GM12864 (cell line): Measurements from ENCODE around the gene DUSP5.

ENCODE experiments used
- DNase-seq: peaks from one replicate; pipeline ENCODE4 v3.0.0-alpha.2; 2011; ENCODE audit warnings: low read depth
- H3K4me3 ChIP-seq: 2 replicates; pipeline ENCODE4 v1.5.1; 2011; ENCODE audit warnings: mild to moderate bottlenecking, low read depth, low read length, control low read depth
- CTCF ChIP-seq: IDR thresholded peaks from 2 replicates; pipeline ENCODE4 v1.5.1; 2011; ENCODE audit warnings: low read depth, mild to moderate bottlenecking, moderate library complexity, low read length, control low read depth, inconsistent platforms; ENCODE audit errors: missing control alignments

DUSP5 gene

DNA sequence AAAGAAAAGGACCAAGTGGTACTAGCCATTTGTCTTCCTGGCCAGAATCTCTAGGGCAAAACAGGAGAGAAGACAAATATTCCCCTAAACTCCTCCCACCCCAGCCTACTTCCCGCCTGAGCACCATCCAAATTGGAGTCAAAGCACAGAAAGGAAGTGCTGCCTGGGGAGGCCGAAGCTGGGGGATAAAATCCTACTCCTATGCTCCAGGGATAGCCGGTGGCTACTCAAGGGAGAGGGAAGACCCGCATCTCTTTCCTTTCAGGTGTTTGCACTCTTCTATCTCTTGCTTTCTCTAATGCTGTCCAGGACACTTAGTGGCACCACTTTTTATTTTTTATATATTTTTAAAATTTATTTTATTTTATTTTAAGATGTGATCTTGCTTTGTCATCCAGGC lies 7.1 kb upstream of the DUSP5 start:
- no peak for TF ChIP-seq CTCF
- no peak for DNase-seq
- H3K4me3 ChIP-seq: no peak overlapping the region

- no peak for DNase-seq
- H3K4me3 ChIP-seq: no peak overlapping the region
- no peak for TF ChIP-seq CTCF
Observed at GRCh38 chr10:110491346-110491745, 6.4 kb upstream of the DUSP5 start.

- no peak for DNase-seq
- H3K4me3 ChIP-seq: no peak overlapping the region
- no peak for TF ChIP-seq CTCF
Observed at GRCh38 chr10:110492069-110492822, 5.5 kb upstream of the DUSP5 start.

GRCh38 chr10:110493832-110494426 lies 3.8 kb upstream of the DUSP5 start:
- no peak for TF ChIP-seq CTCF
- no peak for DNase-seq
- H3K4me3 ChIP-seq: no peak overlapping the region

DNA sequence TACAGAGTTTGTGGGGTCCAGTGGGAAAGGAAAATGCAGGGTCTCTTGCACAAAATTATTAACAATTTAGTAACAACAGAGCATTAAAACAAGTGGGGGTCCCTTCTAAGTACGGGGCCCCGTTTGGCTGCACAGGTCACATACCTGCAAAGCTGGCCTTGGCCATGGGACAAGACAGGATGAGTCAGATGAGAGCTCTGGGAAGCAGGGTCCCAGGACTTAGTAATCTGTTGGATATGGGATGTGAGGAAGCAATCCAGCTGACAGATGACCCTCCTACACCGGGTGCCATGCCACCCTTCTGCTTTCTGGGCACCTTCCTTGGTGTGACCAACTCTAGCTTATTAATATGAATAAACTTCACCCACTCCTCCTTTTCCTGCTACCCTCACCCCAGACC lies 3.2 kb upstream of the DUSP5 start:
- TF ChIP-seq CTCF: no peak
- no peak for DNase-seq
- H3K4me3 ChIP-seq: no peak overlapping the region

GRCh38 chr10:110495731-110496552 lies 1.8 kb upstream of the DUSP5 start:
- peak overlapping the region; percentile 89 for H3K4me3 ChIP-seq
- DNase-seq: no peak
- no peak for TF ChIP-seq CTCF
